SK-N-MC (cell line): ENCODE results near the gene FCSK.

Experiments used
- DNase-seq: peaks from one replicate; pipeline ENCODE4 v3.0.0-alpha.2; 2011; ENCODE audit warnings: low read depth, low spot score
- H3K27ac ChIP-seq: fragments of 200-600 bp; sonication (generic); 2 replicates; pipeline ENCODE4 v1.5.1; 2016; ENCODE audit warnings: mixed run types
- H3K36me3 ChIP-seq: fragments of 200-600 bp; sonication (generic); 2 replicates; pipeline ENCODE4 v1.6.1; 2017; ENCODE audit warnings: antibody characterized with exemption, low read length, mixed read lengths; ENCODE audit not compliant: insufficient read depth
- H3K4me3 ChIP-seq: fragments of 200-600 bp; sonication (generic); 2 replicates; pipeline ENCODE4 v1.5.1; 2016
- H3K9ac ChIP-seq: fragments of 200-600 bp; sonication (generic); 2 replicates; pipeline ENCODE4 v1.8.0; 2017; ENCODE audit warnings: mixed run types, mixed read lengths; ENCODE audit not compliant: insufficient read length
- H3K9me3 ChIP-seq: fragments of 200-600 bp; sonication (generic); 2 replicates; pipeline ENCODE4 v1.6.1; 2017; ENCODE audit warnings: low read depth, mild to moderate bottlenecking, antibody characterized with exemption, low read length, moderate library complexity, mixed read lengths
- EZH2 ChIP-seq: fragments of 200-600 bp; sonication (generic); IDR thresholded peaks from one replicate; pipeline ENCODE4 v1.6.1; 2017; ENCODE audit warnings: antibody characterized with exemption
- FOXP2 ChIP-seq: optimal IDR thresholded peaks from 2 replicates; pipeline ENCODE3; 2011; ENCODE audit warnings: mild to moderate bottlenecking, moderate library complexity; ENCODE audit not compliant: insufficient read depth; ENCODE audit errors: extremely low read length, control extremely low read depth
- POLR2AphosphoS5 ChIP-seq: IDR thresholded peaks from 2 replicates; pipeline ENCODE4 v1.6.1; 2012; ENCODE audit warnings: mild to moderate bottlenecking, low read depth, low read length, borderline replicate concordance

Gene FCSK

GRCh38 chr16:70460737-70461261 lies 6.4 kb downstream of the FCSK start:
- no peak overlapping the region for H3K27ac ChIP-seq
- TF ChIP-seq POLR2AphosphoS5 (no peak), EZH2 (no peak), FOXP2 (no peak)
- H3K9ac ChIP-seq: no peak overlapping the region
- no peak overlapping the region for H3K4me3 ChIP-seq
- H3K36me3 ChIP-seq: no peaks in the 10 kb centered on the region
- no peak for DNase-seq
- H3K9me3 ChIP-seq: no peaks in the 10 kb centered on the region

- Histone ChIP-seq H3K27ac (no peak overlapping the region), H3K9me3 (no peaks in the 10 kb centered on the region), H3K4me3 (no peak overlapping the region), H3K9ac (no peak overlapping the region), H3K36me3 (no peaks in the 10 kb centered on the region)
- DNase-seq: no peak
- no peak for TF ChIP-seq FOXP2
- no peak for TF ChIP-seq EZH2
Observed at GRCh38 chr16:70463235-70463634, 8.8 kb downstream of the FCSK start.

GRCh38 chr16:70465999-70466804 lies 11.8 kb downstream of the FCSK start:
- no peak for TF ChIP-seq POLR2AphosphoS5
- TF ChIP-seq EZH2: no peak
- no peak for TF ChIP-seq FOXP2
- no peaks in the 10 kb centered on the region for H3K36me3 ChIP-seq
- no peaks in the 10 kb centered on the region for H3K9me3 ChIP-seq
- DNase-seq: no peak
- no peak overlapping the region for H3K27ac ChIP-seq
- no peak overlapping the region for H3K4me3 ChIP-seq
- H3K9ac ChIP-seq: no peak overlapping the region

- Histone ChIP-seq H3K4me3 (no peak overlapping the region), H3K9me3 (no peaks in the 10 kb centered on the region), H3K36me3 (no peaks in the 10 kb centered on the region), H3K9ac (no peak overlapping the region), H3K27ac (no peak overlapping the region)
- no peak for TF ChIP-seq POLR2AphosphoS5
- no peak for DNase-seq
Observed at GRCh38 chr16:70466805-70467076, 12.3 kb downstream of the FCSK start.

- TF ChIP-seq FOXP2 (no peak), POLR2AphosphoS5 (no peak), EZH2 (no peak)
- no peaks in the 10 kb centered on the region for H3K9me3 ChIP-seq
- no peak for DNase-seq
- no peak overlapping the region for H3K9ac ChIP-seq
- H3K4me3 ChIP-seq: no peak overlapping the region
- no peaks in the 10 kb centered on the region for H3K36me3 ChIP-seq
- no peak overlapping the region for H3K27ac ChIP-seq
Observed at GRCh38 chr16:70467113-70467512, 12.7 kb downstream of the FCSK start.

GRCh38 chr16:70467608-70468007 lies 13.2 kb downstream of the FCSK start:
- TF ChIP-seq FOXP2 (no peak), EZH2 (no peak), POLR2AphosphoS5 (no peak)
- no peak overlapping the region for H3K27ac ChIP-seq
- H3K4me3 ChIP-seq: no peak overlapping the region
- H3K9ac ChIP-seq: no peak overlapping the region
- no peaks in the 10 kb centered on the region for H3K9me3 ChIP-seq
- no peak for DNase-seq
- no peaks in the 10 kb centered on the region for H3K36me3 ChIP-seq

GRCh38 chr16:70468776-70469525 lies 14.6 kb downstream of the FCSK start:
- no peak for DNase-seq
- Histone ChIP-seq H3K36me3 (no peaks in the 10 kb centered on the region), H3K9me3 (no peaks in the 10 kb centered on the region), H3K4me3 (no peak overlapping the region), H3K9ac (no peak overlapping the region), H3K27ac (no peak overlapping the region)
- TF ChIP-seq POLR2AphosphoS5 (no peak), EZH2 (no peak), FOXP2 (no peak)

- Histone ChIP-seq H3K9me3 (no peaks in the 10 kb centered on the region), H3K9ac (no peak overlapping the region), H3K27ac (no peak overlapping the region), H3K36me3 (no peaks in the 10 kb centered on the region), H3K4me3 (no peak overlapping the region)
- TF ChIP-seq EZH2 (no peak), FOXP2 (no peak), POLR2AphosphoS5 (no peak)
- no peak for DNase-seq
Observed at GRCh38 chr16:70470141-70470926, 15.9 kb downstream of the FCSK start.
